ENCODE data around the gene PSMD12. TPM values are rescaled to one million over a fixed set of nuclear protein-coding genes. Genes with fewer than 3 reads are reported as not detected.
A peak's percentile ranks its signal among the peaks of the same experiment; 100 is the strongest.

PSMD12 gene
- total RNA-seq, 1 donor from 2014 or later = 45.0 TPM

GRCh38 chr17:67401598-67402504 is 35.5 kb upstream of the PSMD12 start:
- no peak for DNase-seq
- H3K27me3 ChIP-seq (ENCODE audit: low read depth) = no peaks in the 10 kb centered on the region
- TF ChIP-seq CTCF (IDR thresholded peaks at IDR 0.05; ENCODE audit: borderline replicate concordance) = no peak
- intact Hi-C loops (cut with micrococcal nuclease) = no loop called here
- peaks cover 22% of the 10 kb centered on the region for H3K4me1 ChIP-seq
- no peaks in the 10 kb centered on the region for H3K9me3 ChIP-seq (replicated peaks)
- peaks cover 5% of the 10 kb centered on the region for H3K36me3 ChIP-seq
- H3K27ac ChIP-seq (replicated peaks) = no peak overlapping the region
- H3K4me3 ChIP-seq = no peak overlapping the region

GRCh38 chr17:67401106-67401505 is 34.7 kb upstream of the PSMD12 start:
- intact Hi-C loops (cut with micrococcal nuclease) = no loop called here
- DNase-seq = no peak
- no peaks in the 10 kb centered on the region for H3K9me3 ChIP-seq (replicated peaks)
- no peak overlapping the region for H3K27ac ChIP-seq (replicated peaks)
- peaks cover 22% of the 10 kb centered on the region for H3K4me1 ChIP-seq
- H3K27me3 ChIP-seq (ENCODE audit: low read depth) = no peaks in the 10 kb centered on the region
- H3K36me3 ChIP-seq = peaks cover 5% of the 10 kb centered on the region
- H3K4me3 ChIP-seq = no peak overlapping the region
- no peak for TF ChIP-seq CTCF (IDR thresholded peaks at IDR 0.05; ENCODE audit: borderline replicate concordance)

GRCh38 chr17:67400193-67400592 is 33.8 kb upstream of the PSMD12 start:
- DNase-seq = no peak
- intact Hi-C loops (cut with micrococcal nuclease) = no loop called here
- H3K36me3 ChIP-seq = peaks cover 5% of the 10 kb centered on the region
- no peaks in the 10 kb centered on the region for H3K9me3 ChIP-seq (replicated peaks)
- TF ChIP-seq CTCF (IDR thresholded peaks at IDR 0.05; ENCODE audit: borderline replicate concordance) = no peak
- H3K4me1 ChIP-seq = peaks cover 22% of the 10 kb centered on the region
- peak overlapping the region; percentile 20 for H3K4me3 ChIP-seq
- H3K27me3 ChIP-seq (ENCODE audit: low read depth) = no peaks in the 10 kb centered on the region
- H3K27ac ChIP-seq (replicated peaks) = peak overlapping the region; percentile 48

- intact Hi-C loops (cut with micrococcal nuclease) = no loop called here
- Histone ChIP-seq H3K4me3 (no peak overlapping the region), H3K36me3 (peaks cover 5% of the 10 kb centered on the region)
Observed at GRCh38 chr17:67399676-67400075, 33.3 kb upstream of the PSMD12 start.

GRCh38 chr17:67393809-67394397 is 27.5 kb upstream of the PSMD12 start:
- H3K4me3 ChIP-seq = no peak overlapping the region
- H3K36me3 ChIP-seq = peaks cover 5% of the 10 kb centered on the region
- H3K27me3 ChIP-seq (ENCODE audit: low read depth) = no peaks in the 10 kb centered on the region
- H3K4me1 ChIP-seq = peaks cover 28% of the 10 kb centered on the region
- no peak overlapping the region for H3K27ac ChIP-seq (replicated peaks)
- no peaks in the 10 kb centered on the region for H3K9me3 ChIP-seq (replicated peaks)
- intact Hi-C loops (cut with micrococcal nuclease) = no loop called here
- TF ChIP-seq CTCF (IDR thresholded peaks at IDR 0.05; ENCODE audit: borderline replicate concordance) = no peak
- DNase-seq = no peak

More at GRCh38 chr17:67399676-67400075, 33.3 kb upstream of the PSMD12 start:
- no peaks in the 10 kb centered on the region for H3K27me3 ChIP-seq (ENCODE audit: low read depth)
- no peak for DNase-seq
- no peaks in the 10 kb centered on the region for H3K9me3 ChIP-seq (replicated peaks)
- H3K27ac ChIP-seq (replicated peaks) = peak overlapping the region; percentile 48
- no peak for TF ChIP-seq CTCF (IDR thresholded peaks at IDR 0.05; ENCODE audit: borderline replicate concordance)
- peaks cover 22% of the 10 kb centered on the region for H3K4me1 ChIP-seq
